CD4-positive, CD25-positive, alpha-beta regulatory T cell (primary cell): ENCODE measurements around the gene AGAP1. TPM values are rescaled to one million over a fixed set of nuclear protein-coding genes. Genes with fewer than 3 reads are reported as not detected.

Experiments
- ATAC-seq, 2 donors: fragments of 150-1000 bp; cut with Tn5 transposase; one replicate each; pipeline ENCODE4 v1.10.0; 2021; ENCODE audit warnings: low read depth in 2 of 2, moderate number of reproducible peaks in 2 of 2, moderate library complexity in 1 of 2
- DNase-seq, 3 donors: peaks; one replicate each; pipeline versions ENCODE4 v3.0.0 to v3.0.0-alpha.2; 2012 to 2022; ENCODE audit warnings: mixed read lengths in 1 of 3
- H3K27ac ChIP-seq: one replicate; pipeline ENCODE4 v1.7.0; 2013; ENCODE audit warnings: mild to moderate bottlenecking, low read length; ENCODE audit not compliant: insufficient read depth, poor library complexity, severe bottlenecking
- H3K27me3 ChIP-seq: one replicate; pipeline ENCODE4 v1.7.0; 2013; ENCODE audit warnings: low read length; ENCODE audit not compliant: control insufficient read depth, insufficient read depth
- H3K36me3 ChIP-seq: one replicate; pipeline ENCODE4 v1.7.0; 2013; ENCODE audit warnings: mild to moderate bottlenecking, low read length, moderate library complexity; ENCODE audit not compliant: control insufficient read depth, insufficient read depth
- H3K4me1 ChIP-seq: 2 replicates; pipeline ENCODE4 v1.7.0; 2013; ENCODE audit warnings: mild to moderate bottlenecking, low read length; ENCODE audit not compliant: insufficient read depth, control insufficient read depth, poor library complexity, severe bottlenecking
- H3K4me3 ChIP-seq: one replicate; pipeline ENCODE4 v1.7.0; 2013; ENCODE audit warnings: low read depth, mild to moderate bottlenecking, low read length, moderate library complexity
- H3K9me3 ChIP-seq, 2 experiments: 1 replicate in 1 of 2; 2 replicates in 1 of 2; pipeline ENCODE4 v1.7.0; 2013; ENCODE audit warnings: low read length in 2 of 2, mild to moderate bottlenecking in 1 of 2, moderate library complexity in 1 of 2; ENCODE audit not compliant: control insufficient read depth in 2 of 2
- H3K27ac Mint-ChIP-seq, 3 donors: one replicate each; pipeline ENCODE4 v1.8.0; 2020 to 2022; ENCODE audit warnings: mild to moderate bottlenecking in 3 of 3, mixed read lengths in 3 of 3, moderate library complexity in 2 of 3
- H3K27me3 Mint-ChIP-seq: one replicate; pipeline ENCODE4 v1.8.0; 2022; ENCODE audit warnings: mild to moderate bottlenecking, mixed read lengths
- H3K36me3 Mint-ChIP-seq: one replicate; pipeline ENCODE4 v1.8.0; 2020; ENCODE audit warnings: mixed read lengths
- H3K4me1 Mint-ChIP-seq, 4 donors: one replicate each; pipeline ENCODE4 v1.8.0; 2020 to 2022; ENCODE audit warnings: mixed read lengths in 4 of 4, mild to moderate bottlenecking in 1 of 4
- H3K4me3 Mint-ChIP-seq, 4 donors: one replicate each; pipeline ENCODE4 v1.8.0; 2020 to 2022; ENCODE audit warnings: mild to moderate bottlenecking in 4 of 4, mixed read lengths in 4 of 4, moderate library complexity in 3 of 4
- H3K9me3 Mint-ChIP-seq, 7 donors: one replicate each; pipeline ENCODE4 v1.8.0; 2020 to 2022; ENCODE audit warnings: mixed read lengths in 7 of 7, mild to moderate bottlenecking in 3 of 7, moderate library complexity in 2 of 7
- polyA plus RNA-seq, 4 donors: library from polyadenylated mRNA; unstranded; fragments of 300-500 nt; fragmentation: Illumina TruSeq; gene quantifications; one replicate each; pipeline ENCODE4 v1.2.3, GENCODE V29; 2021
- total RNA-seq: library from RNA; stranded (reverse); gene quantifications from one replicate; pipeline ENCODE4 v1.2.3, GENCODE V29; 2022

Gene AGAP1
- total and polyA plus RNA-seq, 5 donors from 2014 or later = 0.99 TPM; not detected in 4

- Histone ChIP-seq H3K9me3 (no peaks in the 10 kb centered on the region), H3K4me1 (no peaks in the 10 kb centered on the region), H3K4me3 (no peak overlapping the region), H3K36me3 (no peaks in the 10 kb centered on the region), H3K27me3 (peaks cover 18% of the 10 kb centered on the region), H3K27ac (no peak overlapping the region)
- peaks cover 48% of the 10 kb centered on the region for H3K27me3 Mint-ChIP-seq
- no peak overlapping the region for H3K4me3 Mint-ChIP-seq
- H3K36me3 Mint-ChIP-seq = no peaks in the 10 kb centered on the region
- peaks cover 0 to 1% (median 0%) of the 10 kb centered on the region in 7 donors for H3K9me3 Mint-ChIP-seq
- H3K4me1 Mint-ChIP-seq = peaks cover 0 to 3% (median 1%) of the 10 kb centered on the region in 4 donors
- no peak for DNase-seq
- H3K27ac Mint-ChIP-seq = no peak overlapping the region
- no peak for ATAC-seq
Measured at GRCh38 chr2:235663875-235664274, 170.0 kb downstream of the AGAP1 start.

GRCh38 chr2:235665661-235666212 lies 171.9 kb downstream of the AGAP1 start:
- Histone ChIP-seq H3K9me3 (no peaks in the 10 kb centered on the region), H3K4me1 (no peaks in the 10 kb centered on the region), H3K27me3 (peaks cover 21% of the 10 kb centered on the region), H3K36me3 (no peaks in the 10 kb centered on the region), H3K27ac (no peak overlapping the region), H3K4me3 (no peak overlapping the region)
- Mint-ChIP-seq H3K27ac (no peak overlapping the region), H3K27me3 (peaks cover 44% of the 10 kb centered on the region), H3K9me3 (peaks cover 0 to 1% (median 0%) of the 10 kb centered on the region in 7 donors), H3K36me3 (no peaks in the 10 kb centered on the region), H3K4me3 (no peak overlapping the region), H3K4me1 (peaks cover 0 to 5% (median 2%) of the 10 kb centered on the region in 4 donors)
- ATAC-seq = no peak
- DNase-seq = no peak

GRCh38 chr2:235666213-235666781 lies 172.5 kb downstream of the AGAP1 start:
- Mint-ChIP-seq H3K4me1 (peaks cover 0 to 5% (median 2%) of the 10 kb centered on the region in 4 donors), H3K4me3 (no peak overlapping the region), H3K27me3 (peaks cover 44% of the 10 kb centered on the region), H3K27ac (no peak overlapping the region), H3K9me3 (peaks cover 0 to 1% (median 0%) of the 10 kb centered on the region in 7 donors), H3K36me3 (no peaks in the 10 kb centered on the region)
- no peaks in the 10 kb centered on the region for H3K9me3 ChIP-seq
- H3K36me3 ChIP-seq = no peaks in the 10 kb centered on the region
- H3K27me3 ChIP-seq = peaks cover 21% of the 10 kb centered on the region
- no peak for ATAC-seq
- H3K4me1 ChIP-seq = no peaks in the 10 kb centered on the region
- DNase-seq = peak in 1 of 3 donors; percentile 17
- no peak overlapping the region for H3K27ac ChIP-seq
- H3K4me3 ChIP-seq = no peak overlapping the region

DNA sequence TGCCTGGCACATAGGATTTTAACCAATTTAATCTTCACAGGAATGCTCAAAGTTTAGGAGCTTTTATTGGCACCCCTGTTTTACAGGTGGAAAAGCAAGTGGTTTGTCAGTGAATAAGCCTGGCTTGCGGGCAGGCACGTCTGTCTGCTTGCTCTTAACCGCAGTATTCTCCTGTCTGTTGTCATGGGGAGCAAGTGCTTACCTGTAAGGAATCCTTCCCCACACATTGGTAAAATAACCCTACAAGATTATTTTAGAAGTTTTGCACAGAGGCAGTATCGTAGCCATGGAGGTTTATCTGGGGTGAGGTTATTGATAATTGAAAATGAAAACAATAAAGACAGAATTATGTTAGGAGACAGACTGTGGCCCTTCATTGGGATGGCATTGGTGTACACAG lies 174.9 kb downstream of the AGAP1 start:
- no peaks in the 10 kb centered on the region for H3K4me1 ChIP-seq
- no peaks in the 10 kb centered on the region for H3K9me3 Mint-ChIP-seq
- H3K9me3 ChIP-seq = no peaks in the 10 kb centered on the region
- H3K27me3 Mint-ChIP-seq = peaks cover 55% of the 10 kb centered on the region
- DNase-seq (no peak), ATAC-seq (no peak)
- H3K36me3 Mint-ChIP-seq = no peaks in the 10 kb centered on the region
- H3K4me1 Mint-ChIP-seq = peaks cover 0 to 7% (median 2%) of the 10 kb centered on the region in 4 donors
- H3K27ac ChIP-seq = no peak overlapping the region
- peak overlapping the region in 1 of 4 donors; percentile 26 for H3K4me3 Mint-ChIP-seq
- H3K36me3 ChIP-seq = no peaks in the 10 kb centered on the region
- no peak overlapping the region for H3K27ac Mint-ChIP-seq
- peaks cover 25% of the 10 kb centered on the region for H3K27me3 ChIP-seq
- H3K4me3 ChIP-seq = no peak overlapping the region

DNA sequence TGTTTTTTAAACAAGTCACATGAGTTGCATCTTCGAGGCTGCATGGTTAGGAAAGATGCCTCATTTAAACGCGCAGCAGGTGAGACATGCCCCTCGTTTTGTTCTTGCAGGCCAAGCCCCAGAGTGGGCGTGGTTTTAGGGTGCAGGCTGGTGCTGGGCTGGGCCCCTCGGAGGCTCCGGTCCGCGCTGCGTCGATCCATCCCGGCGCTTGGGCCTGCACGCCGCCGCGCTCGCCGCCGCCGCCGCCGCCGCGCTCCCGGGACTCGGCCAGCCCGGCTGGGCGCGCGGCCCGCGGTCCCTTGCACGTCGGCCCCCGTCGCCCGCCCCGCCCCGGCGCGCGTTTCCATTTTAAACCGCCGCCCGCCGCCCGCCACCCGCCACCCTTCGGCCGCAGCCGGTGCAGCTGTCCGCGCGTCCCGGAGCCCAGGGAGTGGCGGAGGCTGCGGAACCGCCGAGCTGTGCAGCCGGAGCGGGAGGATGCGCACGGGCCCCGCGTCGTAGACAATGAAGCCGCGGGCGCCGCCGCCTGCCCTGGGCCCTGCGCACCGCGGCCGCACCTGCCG lies 175.5 kb downstream of the AGAP1 start:
- Histone ChIP-seq H3K9me3 (no peaks in the 10 kb centered on the region), H3K4me3 (no peak overlapping the region), H3K27me3 (peaks cover 25% of the 10 kb centered on the region), H3K4me1 (no peaks in the 10 kb centered on the region), H3K36me3 (no peaks in the 10 kb centered on the region), H3K27ac (no peak overlapping the region)
- Mint-ChIP-seq H3K27me3 (peaks cover 56% of the 10 kb centered on the region), H3K4me3 (peak overlapping the region in 2 of 4 donors; percentile 19 to 26), H3K27ac (no peak overlapping the region), H3K9me3 (no peaks in the 10 kb centered on the region), H3K36me3 (no peaks in the 10 kb centered on the region), H3K4me1 (peaks cover 0 to 7% (median 2%) of the 10 kb centered on the region in 4 donors)
- ATAC-seq (no peak), DNase-seq (peak in 1 of 3 donors; percentile 9)

DNA sequence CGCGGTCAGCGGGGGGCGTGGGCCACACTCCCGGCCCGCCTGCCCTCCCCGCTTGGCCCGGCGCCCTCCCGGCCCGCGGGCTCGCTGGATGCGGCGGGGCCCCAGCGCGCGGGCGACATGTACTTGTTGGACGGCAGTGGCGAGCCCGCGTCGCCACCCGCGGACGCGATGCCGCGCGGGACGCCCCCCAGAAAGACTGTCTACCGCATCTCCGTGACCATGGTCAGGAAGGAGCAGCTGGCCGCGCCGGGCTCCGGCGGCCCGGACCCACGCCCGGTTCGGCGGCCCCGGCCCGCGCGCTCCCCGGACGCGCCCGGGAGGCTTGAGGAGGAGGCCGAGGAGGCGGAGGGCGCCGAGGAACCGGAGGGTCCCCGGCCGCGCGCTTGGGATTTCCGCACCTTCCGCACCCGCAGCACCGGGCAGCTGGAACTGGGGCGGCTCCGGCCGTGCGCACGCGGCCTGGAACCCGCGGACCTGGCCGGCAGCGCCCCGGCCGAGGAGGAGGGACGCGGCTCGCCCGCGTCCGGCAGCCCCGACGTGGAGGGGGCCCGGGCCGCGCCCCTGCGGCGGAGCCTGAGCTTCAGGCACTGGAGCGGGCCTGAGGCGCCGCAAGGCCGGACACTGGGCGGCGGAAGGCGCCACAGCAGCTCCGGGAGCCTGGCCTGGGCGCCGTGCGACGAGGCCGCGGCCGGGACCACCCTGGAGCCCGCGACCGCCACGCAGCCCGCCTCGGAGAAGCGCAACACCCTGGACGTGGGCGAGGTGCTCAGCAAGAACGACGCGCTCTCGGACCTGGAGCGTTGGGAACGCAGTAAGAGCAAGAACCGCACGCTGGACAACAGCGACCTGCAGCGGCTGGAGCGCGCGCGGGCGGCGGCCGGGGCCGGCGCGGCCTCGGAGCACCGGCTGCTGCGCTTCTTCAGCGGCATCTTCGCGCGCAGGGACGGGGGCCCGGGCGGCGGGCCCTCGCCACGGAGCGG lies 176.4 kb downstream of the AGAP1 start:
- peaks cover 56% of the 10 kb centered on the region for H3K27me3 Mint-ChIP-seq
- H3K9me3 Mint-ChIP-seq = no peaks in the 10 kb centered on the region
- H3K27ac Mint-ChIP-seq = no peak overlapping the region
- H3K27me3 ChIP-seq = peaks cover 25% of the 10 kb centered on the region
- DNase-seq (no peak), ATAC-seq (no peak)
- H3K27ac ChIP-seq = no peak overlapping the region
- no peaks in the 10 kb centered on the region for H3K9me3 ChIP-seq
- no peaks in the 10 kb centered on the region for H3K4me1 ChIP-seq
- no peaks in the 10 kb centered on the region for H3K36me3 ChIP-seq
- H3K36me3 Mint-ChIP-seq = no peaks in the 10 kb centered on the region
- no peak overlapping the region for H3K4me3 ChIP-seq
- H3K4me3 Mint-ChIP-seq = no peak overlapping the region
- H3K4me1 Mint-ChIP-seq = peaks cover 0 to 7% (median 2%) of the 10 kb centered on the region in 4 donors

GRCh38 chr2:235670974-235671787 lies 177.3 kb downstream of the AGAP1 start:
- Histone ChIP-seq H3K36me3 (no peaks in the 10 kb centered on the region), H3K4me1 (no peaks in the 10 kb centered on the region), H3K9me3 (no peaks in the 10 kb centered on the region), H3K27me3 (peaks cover 19% of the 10 kb centered on the region), H3K27ac (no peak overlapping the region), H3K4me3 (no peak overlapping the region)
- H3K27me3 Mint-ChIP-seq = peaks cover 48% of the 10 kb centered on the region
- no peak overlapping the region for H3K4me3 Mint-ChIP-seq
- no peaks in the 10 kb centered on the region for H3K36me3 Mint-ChIP-seq
- no peak overlapping the region for H3K27ac Mint-ChIP-seq
- H3K4me1 Mint-ChIP-seq = peaks cover 0 to 7% (median 2%) of the 10 kb centered on the region in 4 donors
- DNase-seq (no peak), ATAC-seq (no peak)
- H3K9me3 Mint-ChIP-seq = no peaks in the 10 kb centered on the region
